Nephron (organoid): ENCODE results near the gene ITLN2.

Source experiments
- H3K27ac Mint-ChIP-seq, 3 experiments: 2 replicates each; pipeline ENCODE4 v1.8.0; 2020; ENCODE audit warnings: mixed read lengths in 3 of 3, mild to moderate bottlenecking in 2 of 3, moderate library complexity in 1 of 3
- H3K27me3 Mint-ChIP-seq: 2 replicates; pipeline ENCODE4 v1.8.0; 2021; ENCODE audit warnings: low read depth, mild to moderate bottlenecking, moderate library complexity, mixed read lengths
- H3K36me3 Mint-ChIP-seq: 2 replicates; pipeline ENCODE4 v1.8.0; 2020; ENCODE audit warnings: low read depth, mixed read lengths
- H3K4me1 Mint-ChIP-seq: 2 replicates; pipeline ENCODE4 v1.8.0; 2020; ENCODE audit warnings: mixed read lengths
- H3K4me3 Mint-ChIP-seq, 3 experiments: 2 replicates each; pipeline ENCODE4 v1.8.0; 2020; ENCODE audit warnings: mild to moderate bottlenecking in 3 of 3, mixed read lengths in 3 of 3, moderate library complexity in 2 of 3
- H3K9me3 Mint-ChIP-seq: 2 replicates; pipeline ENCODE4 v1.8.0; 2020; ENCODE audit warnings: mixed read lengths
- TF ChIP-seq, protein P1 (sequence below), 3 experiments: fragments of 200-600 bp; sonication (generic); IDR thresholded peaks; one replicate each; pipeline ENCODE4 v1.5.0; 2021; ENCODE audit warnings: antibody characterized with exemption in 3 of 3; ENCODE audit not compliant: unreplicated experiment in 3 of 3

Gene ITLN2

DNA sequence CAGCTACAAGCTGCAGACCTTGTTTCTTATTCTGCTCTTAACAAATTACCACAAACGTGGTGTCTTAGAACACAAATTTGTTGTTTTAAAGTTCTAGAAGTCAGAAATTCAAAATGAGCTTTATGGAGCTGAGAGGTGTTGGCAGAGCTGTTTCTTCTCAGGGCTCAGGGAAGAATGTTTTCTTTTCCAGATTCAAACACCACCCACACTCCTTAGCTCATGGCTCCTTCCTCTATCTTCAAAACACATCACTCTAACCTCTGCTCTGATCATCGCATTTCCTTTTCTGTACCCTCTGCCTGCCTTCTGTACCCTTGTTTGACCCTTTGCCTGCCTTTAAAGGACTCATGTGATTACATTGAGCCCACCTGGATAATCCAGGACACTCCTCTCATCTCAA lies 42.7 kb downstream of the ITLN2 start:
- H3K27ac Mint-ChIP-seq, result no peak overlapping the region
- TF ChIP-seq, protein P1, sequence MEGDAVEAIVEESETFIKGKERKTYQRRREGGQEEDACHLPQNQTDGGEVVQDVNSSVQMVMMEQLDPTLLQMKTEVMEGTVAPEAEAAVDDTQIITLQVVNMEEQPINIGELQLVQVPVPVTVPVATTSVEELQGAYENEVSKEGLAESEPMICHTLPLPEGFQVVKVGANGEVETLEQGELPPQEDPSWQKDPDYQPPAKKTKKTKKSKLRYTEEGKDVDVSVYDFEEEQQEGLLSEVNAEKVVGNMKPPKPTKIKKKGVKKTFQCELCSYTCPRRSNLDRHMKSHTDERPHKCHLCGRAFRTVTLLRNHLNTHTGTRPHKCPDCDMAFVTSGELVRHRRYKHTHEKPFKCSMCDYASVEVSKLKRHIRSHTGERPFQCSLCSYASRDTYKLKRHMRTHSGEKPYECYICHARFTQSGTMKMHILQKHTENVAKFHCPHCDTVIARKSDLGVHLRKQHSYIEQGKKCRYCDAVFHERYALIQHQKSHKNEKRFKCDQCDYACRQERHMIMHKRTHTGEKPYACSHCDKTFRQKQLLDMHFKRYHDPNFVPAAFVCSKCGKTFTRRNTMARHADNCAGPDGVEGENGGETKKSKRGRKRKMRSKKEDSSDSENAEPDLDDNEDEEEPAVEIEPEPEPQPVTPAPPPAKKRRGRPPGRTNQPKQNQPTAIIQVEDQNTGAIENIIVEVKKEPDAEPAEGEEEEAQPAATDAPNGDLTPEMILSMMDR (IDR thresholded peaks at IDR 0.05; ENCODE audit: unreplicated experiment in 3 of 3), result no peak
- no peak overlapping the region for H3K4me3 Mint-ChIP-seq
- no peaks in the 10 kb centered on the region for H3K36me3 Mint-ChIP-seq
- no peaks in the 10 kb centered on the region for H3K27me3 Mint-ChIP-seq
- H3K9me3 Mint-ChIP-seq, result no peaks in the 10 kb centered on the region
- H3K4me1 Mint-ChIP-seq, result no peaks in the 10 kb centered on the region

DNA sequence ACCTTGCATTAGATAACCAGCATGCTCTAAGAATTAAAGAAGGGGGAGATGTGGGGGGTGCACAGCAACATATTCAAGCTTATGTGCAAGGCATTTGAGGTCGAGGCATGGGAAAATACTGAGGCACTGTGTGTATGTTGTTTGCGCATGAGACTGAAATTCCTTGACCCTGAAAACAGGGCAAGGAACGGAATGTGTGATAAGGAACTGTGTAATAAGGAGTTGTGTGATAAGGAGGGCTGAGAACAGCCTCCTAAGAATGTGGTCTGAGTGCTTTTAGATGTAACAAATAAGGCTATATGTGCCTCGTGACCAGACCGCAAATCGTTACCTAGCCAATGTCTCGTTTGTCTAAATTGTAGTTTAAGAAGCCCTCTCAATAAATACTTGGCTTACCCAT lies 43.2 kb downstream of the ITLN2 start:
- Mint-ChIP-seq H3K9me3 (no peaks in the 10 kb centered on the region), H3K36me3 (no peaks in the 10 kb centered on the region), H3K27ac (no peak overlapping the region), H3K27me3 (no peaks in the 10 kb centered on the region), H3K4me3 (no peak overlapping the region), H3K4me1 (no peaks in the 10 kb centered on the region)
- TF ChIP-seq, protein P1 (IDR thresholded peaks at IDR 0.05; ENCODE audit: unreplicated experiment in 3 of 3), result no peak

DNA sequence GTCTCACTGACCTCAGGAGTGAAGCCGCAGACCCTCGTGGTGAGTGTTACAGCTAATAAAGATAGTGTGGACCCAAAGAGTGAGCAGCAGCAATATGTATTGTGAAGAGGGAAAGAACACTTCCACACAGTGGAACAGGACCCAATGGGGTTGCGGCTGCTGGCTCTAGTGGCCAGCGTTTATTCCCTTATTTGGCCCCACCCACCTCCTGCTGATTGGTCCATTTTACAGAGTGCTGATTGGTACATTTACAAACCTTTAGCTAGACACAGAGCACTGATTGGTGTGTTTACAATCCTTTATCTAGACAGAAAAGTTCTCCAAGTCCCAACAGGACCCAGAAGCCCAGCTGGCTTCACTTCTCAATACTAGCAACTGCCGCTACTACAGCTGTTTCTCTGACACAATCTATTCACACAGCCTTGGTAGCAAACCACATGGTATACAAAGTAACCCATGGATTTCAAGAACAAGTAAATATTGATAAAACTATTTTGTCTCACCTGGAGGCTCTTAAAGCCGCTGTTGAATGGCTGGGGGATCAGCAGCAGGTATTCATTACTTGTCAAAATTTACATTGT lies 44.3 kb downstream of the ITLN2 start:
- Mint-ChIP-seq H3K4me3 (no peak overlapping the region), H3K9me3 (no peaks in the 10 kb centered on the region), H3K36me3 (no peaks in the 10 kb centered on the region), H3K27ac (no peak overlapping the region), H3K4me1 (no peaks in the 10 kb centered on the region), H3K27me3 (no peaks in the 10 kb centered on the region)
- TF ChIP-seq, protein P1 (IDR thresholded peaks at IDR 0.05; ENCODE audit: unreplicated experiment in 3 of 3), result no peak

DNA sequence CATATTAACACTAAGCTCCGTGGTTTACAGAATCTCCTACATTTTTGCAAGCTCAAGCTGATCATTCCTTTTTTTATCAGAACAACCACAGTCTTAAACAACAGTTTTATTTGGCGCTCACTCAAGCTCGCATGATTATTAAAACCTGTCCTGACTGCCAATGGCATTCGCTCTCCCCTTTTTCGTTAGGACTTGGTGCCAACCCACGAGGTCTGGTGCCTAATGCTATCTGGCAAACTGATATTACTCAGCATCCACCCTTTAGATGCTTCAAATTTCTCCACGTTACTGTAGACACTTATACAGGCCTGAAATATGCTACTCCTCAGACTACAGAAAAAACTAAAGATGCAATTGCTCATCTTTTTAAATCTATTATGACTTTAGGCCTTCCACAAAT lies 46.6 kb downstream of the ITLN2 start:
- Mint-ChIP-seq H3K27me3 (no peaks in the 10 kb centered on the region), H3K4me1 (no peaks in the 10 kb centered on the region), H3K9me3 (no peaks in the 10 kb centered on the region), H3K27ac (no peak overlapping the region), H3K36me3 (no peaks in the 10 kb centered on the region), H3K4me3 (no peak overlapping the region)
- TF ChIP-seq, protein P1 (IDR thresholded peaks at IDR 0.05; ENCODE audit: unreplicated experiment in 3 of 3), result no peak

DNA sequence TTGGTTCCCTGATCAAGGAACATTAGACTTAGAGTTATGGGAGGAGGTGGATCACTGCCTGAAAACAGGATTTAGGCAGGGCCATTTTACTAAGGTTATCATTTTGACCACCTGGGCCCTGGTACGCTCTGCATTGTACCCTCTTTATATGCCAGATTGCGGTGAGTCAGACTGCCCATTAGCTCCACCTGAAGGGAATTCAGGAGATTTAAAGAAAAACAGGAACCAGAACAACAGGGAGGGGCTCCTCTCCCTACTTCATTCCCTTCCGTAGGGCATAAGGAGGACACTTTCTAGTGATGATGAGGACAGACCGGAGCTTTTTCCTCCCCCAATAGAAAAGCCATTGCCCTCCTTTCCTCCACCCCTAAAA lies 49.0 kb downstream of the ITLN2 start:
- no peak overlapping the region for H3K27ac Mint-ChIP-seq

More for the DNA sequence above, 49.0 kb downstream of the ITLN2 start:
- Mint-ChIP-seq H3K9me3 (no peaks in the 10 kb centered on the region), H3K4me1 (no peaks in the 10 kb centered on the region), H3K27me3 (peaks cover 12% of the 10 kb centered on the region), H3K36me3 (no peaks in the 10 kb centered on the region), H3K4me3 (no peak overlapping the region)
- TF ChIP-seq, protein P1 (IDR thresholded peaks at IDR 0.05; ENCODE audit: unreplicated experiment in 3 of 3), result no peak
